OCI-LY1 (cell line): ENCODE data around the gene PSD.

Source experiments
- H2AFZ ChIP-seq: fragments of 200-600 bp; sonication (generic), shearing (Covaris generic); 2 replicates; pipeline ENCODE4 v1.6.0; 2014; ENCODE audit warnings: antibody characterized with exemption, mild to moderate bottlenecking, low read length
- H3F3A ChIP-seq: fragments of 200-600 bp; sonication (generic), shearing (Covaris generic); 2 replicates; pipeline ENCODE4 v1.6.0; 2014; ENCODE audit warnings: mild to moderate bottlenecking, antibody characterized with exemption, low read length, moderate library complexity; ENCODE audit not compliant: insufficient read depth
- H3K27ac ChIP-seq: fragments of 200-600 bp; sonication (generic); 2 replicates; pipeline ENCODE4 v1.5.1; 2014; ENCODE audit warnings: low read length, mixed run types, mild to moderate bottlenecking, low read depth; ENCODE audit not compliant: poor library complexity, severe bottlenecking
- H3K27me3 ChIP-seq: fragments of 200-600 bp; sonication (generic); 2 replicates; pipeline ENCODE4 v1.6.0; 2014; ENCODE audit warnings: antibody characterized with exemption, mild to moderate bottlenecking, low read length, moderate library complexity; ENCODE audit not compliant: insufficient read depth
- H3K36me3 ChIP-seq: fragments of 200-600 bp; sonication (generic); 2 replicates; pipeline ENCODE4 v1.6.1; 2014; ENCODE audit warnings: mild to moderate bottlenecking, antibody characterized with exemption, low read length, moderate library complexity, mixed read lengths; ENCODE audit not compliant: insufficient read depth
- H3K4me1 ChIP-seq: fragments of 200-600 bp; sonication (generic); 2 replicates; pipeline ENCODE4 v1.5.1; 2014; ENCODE audit warnings: mild to moderate bottlenecking, low read length, moderate library complexity; ENCODE audit not compliant: insufficient read depth, severe bottlenecking
- H3K4me2 ChIP-seq: fragments of 200-600 bp; sonication (generic), shearing (Covaris generic); 2 replicates; pipeline ENCODE4 v1.6.1; 2014; ENCODE audit warnings: low read length
- H3K4me3 ChIP-seq: fragments of 200-600 bp; sonication (generic); 2 replicates; pipeline ENCODE4 v1.5.1; 2014; ENCODE audit warnings: low read length, low read depth, mild to moderate bottlenecking, mixed read lengths; ENCODE audit not compliant: poor library complexity, severe bottlenecking
- H3K79me2 ChIP-seq: fragments of 200-600 bp; shearing (Covaris generic); 2 replicates; pipeline ENCODE4 v1.6.1; 2016; ENCODE audit warnings: mixed run types, low read length, mixed read lengths; ENCODE audit not compliant: insufficient read depth
- H3K9ac ChIP-seq: fragments of 200-600 bp; sonication (generic), shearing (Covaris generic); 2 replicates; pipeline ENCODE4 v1.6.1; 2014; ENCODE audit warnings: mild to moderate bottlenecking, low read length, mixed read lengths
- H3K9me2 ChIP-seq: fragments of 200-600 bp; sonication (generic), shearing (Covaris generic); 2 replicates; pipeline ENCODE4 v1.6.1; 2014; ENCODE audit warnings: low read depth, mild to moderate bottlenecking, low read length, mixed read lengths
- H3K9me3 ChIP-seq: fragments of 200-600 bp; shearing (Covaris generic); 2 replicates; pipeline ENCODE4 v1.6.1; 2014; ENCODE audit warnings: low read length, mixed read lengths
- H4K20me1 ChIP-seq: fragments of 200-600 bp; sonication (generic), shearing (Covaris generic); 2 replicates; pipeline ENCODE4 v1.6.0; 2016; ENCODE audit warnings: mild to moderate bottlenecking, low read length; ENCODE audit not compliant: insufficient read depth
- CTCF ChIP-seq: fragments of 200-600 bp; sonication (generic), shearing (Covaris generic); IDR thresholded peaks from 2 replicates; pipeline ENCODE4 v1.5.1; 2017; ENCODE audit warnings: mild to moderate bottlenecking, antibody characterized with exemption, low read length, moderate library complexity, mixed read lengths
- EZH2 ChIP-seq: fragments of 200-600 bp; sonication (generic), shearing (Covaris generic); IDR thresholded peaks from 2 replicates; pipeline ENCODE4 v1.8.0; 2017; ENCODE audit warnings: borderline replicate concordance, mixed run types, mild to moderate bottlenecking, antibody characterized with exemption, low read length, moderate library complexity, mixed read lengths

Gene PSD

GRCh38 chr10:102425444-102425843 is 6.9 kb upstream of the PSD start:
- Histone ChIP-seq H3K9me3 (no peaks in the 10 kb centered on the region), H3K4me3 (no peak overlapping the region), H3K9me2 (no peaks in the 10 kb centered on the region), H3K27ac (no peak overlapping the region), H3K27me3 (no peaks in the 10 kb centered on the region), H3K4me2 (no peak overlapping the region), H4K20me1 (no peaks in the 10 kb centered on the region), H3F3A (no peaks in the 10 kb centered on the region), H3K36me3 (no peaks in the 10 kb centered on the region), H3K4me1 (peaks cover 13% of the 10 kb centered on the region), H2AFZ (no peak overlapping the region), H3K79me2 (no peaks in the 10 kb centered on the region), H3K9ac (no peak overlapping the region)
- TF ChIP-seq EZH2 = no peak
- no peak for TF ChIP-seq CTCF

- TF ChIP-seq EZH2 (no peak), CTCF (no peak)
- no peaks in the 10 kb centered on the region for H3K27me3 ChIP-seq
- no peaks in the 10 kb centered on the region for H3K9me3 ChIP-seq
- no peaks in the 10 kb centered on the region for H3K79me2 ChIP-seq
- H3K36me3 ChIP-seq = no peaks in the 10 kb centered on the region
- no peak overlapping the region for H3K27ac ChIP-seq
- no peak overlapping the region for H2AFZ ChIP-seq
- H3K9ac ChIP-seq = no peak overlapping the region
- H3F3A ChIP-seq = no peaks in the 10 kb centered on the region
- H3K9me2 ChIP-seq = no peaks in the 10 kb centered on the region
- H4K20me1 ChIP-seq = no peaks in the 10 kb centered on the region
- no peak overlapping the region for H3K4me3 ChIP-seq
- H3K4me2 ChIP-seq = no peak overlapping the region
- peaks cover 19% of the 10 kb centered on the region for H3K4me1 ChIP-seq
Measured at GRCh38 chr10:102424916-102425315, 6.3 kb upstream of the PSD start.

- H3K79me2 ChIP-seq = no peaks in the 10 kb centered on the region
- H3K27me3 ChIP-seq = no peaks in the 10 kb centered on the region
- no peak overlapping the region for H3K9ac ChIP-seq
- H2AFZ ChIP-seq = no peak overlapping the region
- H3K9me2 ChIP-seq = no peaks in the 10 kb centered on the region
- H3K4me3 ChIP-seq = no peak overlapping the region
- TF ChIP-seq EZH2 (no peak), CTCF (no peak)
- H3K9me3 ChIP-seq = no peaks in the 10 kb centered on the region
- no peaks in the 10 kb centered on the region for H3K36me3 ChIP-seq
- peaks cover 26% of the 10 kb centered on the region for H3K4me1 ChIP-seq
- H3K27ac ChIP-seq = no peak overlapping the region
- H3F3A ChIP-seq = no peaks in the 10 kb centered on the region
- no peak overlapping the region for H3K4me2 ChIP-seq
- no peaks in the 10 kb centered on the region for H4K20me1 ChIP-seq
Measured at GRCh38 chr10:102424145-102424544, 5.6 kb upstream of the PSD start.
